Activated CD4-positive, alpha-beta T cell treated with anti-CD3 and anti-CD28 coated beads, Interleukin-2, amount 50 U/mL, for 16 hours (primary cell): ENCODE results near the gene PEX16.

Experiments used
- DNase-seq: peaks from one replicate; pipeline ENCODE4 v3.0.0-alpha.2; 2020

The PEX16 gene

GRCh38 chr11:45930951-45931570, 13.4 kb upstream of the PEX16 start:
- DNase-seq, result no peak

- DNase-seq, result peak; percentile 26
These were observed 12.5 kb upstream of the PEX16 start for GRCh38 chr11:45930031-45930794.

GRCh38 chr11:45929486-45930030, 11.9 kb upstream of the PEX16 start:
- DNase-seq, result no peak

GRCh38 chr11:45928535-45929215, 11.0 kb upstream of the PEX16 start:
- no peak for DNase-seq

GRCh38 chr11:45927684-45928413, 10.2 kb upstream of the PEX16 start:
- DNase-seq, result no peak

GRCh38 chr11:45927332-45927683, 9.6 kb upstream of the PEX16 start:
- DNase-seq, result no peak

GRCh38 chr11:45926536-45927331, 9.1 kb upstream of the PEX16 start:
- DNase-seq, result no peak

- DNase-seq, result no peak
These were observed 8.3 kb upstream of the PEX16 start for GRCh38 chr11:45926001-45926401.

- no peak for DNase-seq
These were observed 7.9 kb upstream of the PEX16 start for GRCh38 chr11:45925550-45925949.

GRCh38 chr11:45924927-45925326, 7.2 kb upstream of the PEX16 start:
- no peak for DNase-seq

GRCh38 chr11:45924036-45924915, 6.6 kb upstream of the PEX16 start:
- no peak for DNase-seq

GRCh38 chr11:45922425-45923082, 4.9 kb upstream of the PEX16 start, which contains the start of gene LARGE2:
Gene LARGE2, plus strand, starts transcription at chr11:45922656. Its CDS starts 227 bp downstream, at chr11:45922883.
- DNase-seq, result no peak

GRCh38 chr11:45921561-45922424, 4.1 kb upstream of the PEX16 start:
- no peak for DNase-seq

GRCh38 chr11:45920531-45921477, 3.1 kb upstream of the PEX16 start:
- no peak for DNase-seq

GRCh38 chr11:45919806-45920530, 2.3 kb upstream of the PEX16 start:
- DNase-seq, result no peak

GRCh38 chr11:45918962-45919675, 1.4 kb upstream of the PEX16 start:
- no peak for DNase-seq
